ENCODE results near the gene GRIA1. TPM values are rescaled to one million over a fixed set of nuclear protein-coding genes. Genes with fewer than 3 reads are reported as not detected.
"Not testable (repeated sequence)": the region's sequence is repeated elsewhere in the genome, so short reads cannot be mapped to it uniquely, and the experiment has no call there.

The GRIA1 gene
- total RNA-seq, 2 donors from 2014 or later = 0.24 to 0.41 TPM

- ATAC-seq; intact Hi-C loops (cut with DNase I); DNase-seq: not testable (repeated sequence)
Observed at GRCh38 chr5:153849303-153850113, 359.0 kb downstream of the GRIA1 start.

- ATAC-seq (no peak), DNase-seq (no peak)
- intact Hi-C loops (cut with DNase I) = no loop called here
Observed at GRCh38 chr5:153860195-153860886, 369.9 kb downstream of the GRIA1 start.

GRCh38 chr5:153862906-153863305 lies 372.4 kb downstream of the GRIA1 start:
- intact Hi-C loops (cut with DNase I); ATAC-seq; DNase-seq: not testable (repeated sequence)
